PC-9 (cell line): ENCODE results near the gene FAM8A1. TPM values are rescaled to one million over a fixed set of nuclear protein-coding genes. Genes with fewer than 3 reads are reported as not detected.

Experiments used
- BruUV-seq: library from RNA; stranded (reverse); fragments of 400-500 nt; replicated peaks from 2 replicates; lab custom pipeline; 2021; lab: Mats Ljungman, UMichigan
- CTCF ChIA-PET: fragments of 300-600 bp; sonication (Branson Sonifier 250); formaldehyde crosslinking; loops from one replicate; lab custom pipeline; 2022; ENCODE audit warnings: antibody characterized with exemption; lab: Charles Lee
- POLR2A ChIA-PET: fragments of 300-600 bp; sonication (Branson Sonifier 250); formaldehyde crosslinking; loops from one replicate; lab custom pipeline; 2022; ENCODE audit warnings: antibody characterized with exemption; ENCODE audit not compliant: unreplicated experiment; lab: Charles Lee
- DNase-seq, 2 experiments: peaks; one replicate each; pipeline versions ENCODE4 v3.0.0 to v3.0.0-alpha.2; 2015 to 2022; ENCODE audit warnings: mixed read lengths in 1 of 2
- H2AFZ ChIP-seq: fragments of 200-600 bp; sonication (generic); 2 replicates; pipeline ENCODE4 v1.8.1; 2017; ENCODE audit warnings: antibody characterized with exemption
- H3F3A ChIP-seq: fragments of 200-600 bp; sonication (generic); 2 replicates; pipeline ENCODE4 v1.8.1; 2017; ENCODE audit warnings: antibody characterized with exemption, mild to moderate bottlenecking, low read depth; ENCODE audit not compliant: insufficient read depth
- H3K27ac ChIP-seq: fragments of 200-600 bp; sonication (generic); 2 replicates; pipeline ENCODE4 v1.6.1; 2016; ENCODE audit warnings: mixed run types
- H3K27me3 ChIP-seq: fragments of 200-600 bp; sonication (generic); 2 replicates; pipeline ENCODE4 v1.6.1; 2016; ENCODE audit warnings: low read depth, mixed run types; ENCODE audit not compliant: insufficient read depth
- H3K36me3 ChIP-seq: fragments of 200-600 bp; sonication (generic); 2 replicates; pipeline ENCODE4 v1.6.1; 2016; ENCODE audit warnings: low read depth, mixed run types
- H3K4me1 ChIP-seq: fragments of 200-600 bp; sonication (generic); replicated peaks from 2 replicates; pipeline ENCODE4 v1.6.1; 2016; ENCODE audit warnings: mixed run types; ENCODE audit not compliant: insufficient read depth
- H3K4me2 ChIP-seq: fragments of 200-600 bp; sonication (generic); 2 replicates; pipeline ENCODE4 v1.6.1; 2017; ENCODE audit warnings: mixed run types
- H3K4me3 ChIP-seq: fragments of 200-600 bp; sonication (generic); 2 replicates; pipeline ENCODE4 v1.6.1; 2016; ENCODE audit warnings: mixed run types
- H3K79me2 ChIP-seq: fragments of 200-600 bp; sonication (generic); 2 replicates; pipeline ENCODE4 v1.6.1; 2017; ENCODE audit warnings: low read depth, mixed run types
- H3K9me2 ChIP-seq: fragments of 200-600 bp; sonication (generic); 2 replicates; pipeline ENCODE4 v1.8.1; 2017; ENCODE audit warnings: mild to moderate bottlenecking; ENCODE audit not compliant: insufficient read depth
- H3K9me3 ChIP-seq: fragments of 200-600 bp; sonication (generic); 2 replicates; pipeline ENCODE4 v1.8.1; 2016; ENCODE audit warnings: low read depth; ENCODE audit not compliant: insufficient read depth
- H4K20me1 ChIP-seq: fragments of 200-600 bp; sonication (generic); 2 replicates; pipeline ENCODE4 v1.8.1; 2017; ENCODE audit not compliant: insufficient read depth
- EZH2 ChIP-seq: fragments of 200-600 bp; sonication (generic); IDR thresholded peaks from 2 replicates; pipeline ENCODE4 v1.8.0; 2017; ENCODE audit warnings: antibody characterized with exemption, low read depth
- intact Hi-C: fragments of 100-400 bp; cut with micrococcal nuclease; formaldehyde crosslinking; loops from one replicate; pipeline ENCODE4 v1.10.0; 2022; ENCODE audit not compliant: unreplicated experiment
- total RNA-seq: library from RNA; stranded (reverse); gene quantifications from 2 replicates; pipeline ENCODE4 v1.2.3, GENCODE V29; 2021
- TF ChIP-seq, protein P1 (sequence below): fragments of 200-600 bp; sonication (generic); conservative IDR thresholded peaks from 2 replicates; pipeline ENCODE4 v1.6.1; 2017; ENCODE audit warnings: mixed run types, antibody characterized with exemption, mild to moderate bottlenecking, moderate library complexity

Gene FAM8A1
- total RNA-seq, 1 experiment from 2014 or later = 11.9 TPM

DNA sequence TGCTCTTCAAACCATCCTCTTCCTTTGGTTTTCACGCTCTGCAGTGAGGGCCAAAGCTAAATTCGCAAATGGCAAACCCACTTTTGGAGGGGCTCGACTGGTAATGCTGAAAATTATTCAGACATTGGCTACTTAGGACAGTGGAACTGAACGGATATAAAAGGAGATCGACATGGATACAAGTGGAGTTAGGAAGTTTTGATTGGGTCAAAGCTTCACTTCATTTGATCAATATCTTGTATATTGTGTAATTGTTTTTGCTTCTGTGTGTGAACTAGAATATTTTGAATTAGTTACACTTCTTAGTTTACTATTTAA is 1.2 kb downstream of the FAM8A1 start:
- H3K4me1 ChIP-seq = peaks cover 11% of the 10 kb centered on the region; the same call in 1 of the 2 replicates
- no peak for DNase-seq
- intact Hi-C loops = no loop called here
- CTCF ChIA-PET = interaction anchor here (0.7 kb wide), 1 partner anchor 685 kb away, joined by 15 read pairs; no protein-coding TSS in a partner anchor
- no peaks in the 10 kb centered on the region for H3K79me2 ChIP-seq
- POLR2A ChIA-PET = interaction anchor here (0.6 kb wide), 1 partner anchor 208 kb away, joined by 24 read pairs; the partner anchor contains the start of gene CAP2
- no peaks in the 10 kb centered on the region for H3K9me3 ChIP-seq
- H3K36me3 ChIP-seq = no peaks in the 10 kb centered on the region
- H3K9me2 ChIP-seq = no peaks in the 10 kb centered on the region; the same call in 1 of the 2 replicates
- H3F3A ChIP-seq = peaks cover 5% of the 10 kb centered on the region; the same call in 1 of the 2 replicates
- TF ChIP-seq EZH2 = no peak
- H4K20me1 ChIP-seq = no peaks in the 10 kb centered on the region
- BruUV-seq = TSS peak; percentile 49
- H3K27ac ChIP-seq = no peak overlapping the region
- peak overlapping the region; percentile 80 for H3K4me3 ChIP-seq
- no peaks in the 10 kb centered on the region for H3K27me3 ChIP-seq
- H3K4me2 ChIP-seq = peak overlapping the region; percentile 92
- peak overlapping the region; percentile 88 for H2AFZ ChIP-seq

DNA sequence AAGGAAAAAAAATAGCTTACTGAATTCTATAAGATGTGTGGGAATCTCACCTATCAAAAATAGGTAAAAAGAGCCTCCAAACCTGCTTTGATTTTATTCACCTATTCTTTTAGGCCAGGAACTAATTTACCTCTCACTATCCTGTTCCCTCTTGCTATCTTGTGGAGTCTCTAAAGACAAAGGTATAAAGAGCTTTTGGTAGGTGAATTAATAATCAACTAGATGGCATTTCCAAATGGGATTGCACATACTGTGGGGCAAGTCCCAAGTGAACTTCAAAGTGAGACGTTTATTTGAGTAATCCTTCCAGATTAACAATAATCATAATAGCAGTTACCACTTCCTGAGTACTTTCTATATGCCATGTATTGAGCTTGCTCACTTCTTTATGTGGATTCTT is 2.8 kb downstream of the FAM8A1 start:
- CTCF ChIA-PET = interaction anchor here (0.5 to 0.7 kb wide), 3 partner anchors 14 to 678 kb away, joined by 3 to 6 read pairs (median 3); no protein-coding TSS in a partner anchor
- no peaks in the 10 kb centered on the region for H3K9me3 ChIP-seq
- BruUV-seq = no TSS peak
- no peak overlapping the region for H2AFZ ChIP-seq
- no peaks in the 10 kb centered on the region for H4K20me1 ChIP-seq
- H3K27me3 ChIP-seq = no peaks in the 10 kb centered on the region
- H3K79me2 ChIP-seq = no peaks in the 10 kb centered on the region
- TF ChIP-seq, protein P1, sequence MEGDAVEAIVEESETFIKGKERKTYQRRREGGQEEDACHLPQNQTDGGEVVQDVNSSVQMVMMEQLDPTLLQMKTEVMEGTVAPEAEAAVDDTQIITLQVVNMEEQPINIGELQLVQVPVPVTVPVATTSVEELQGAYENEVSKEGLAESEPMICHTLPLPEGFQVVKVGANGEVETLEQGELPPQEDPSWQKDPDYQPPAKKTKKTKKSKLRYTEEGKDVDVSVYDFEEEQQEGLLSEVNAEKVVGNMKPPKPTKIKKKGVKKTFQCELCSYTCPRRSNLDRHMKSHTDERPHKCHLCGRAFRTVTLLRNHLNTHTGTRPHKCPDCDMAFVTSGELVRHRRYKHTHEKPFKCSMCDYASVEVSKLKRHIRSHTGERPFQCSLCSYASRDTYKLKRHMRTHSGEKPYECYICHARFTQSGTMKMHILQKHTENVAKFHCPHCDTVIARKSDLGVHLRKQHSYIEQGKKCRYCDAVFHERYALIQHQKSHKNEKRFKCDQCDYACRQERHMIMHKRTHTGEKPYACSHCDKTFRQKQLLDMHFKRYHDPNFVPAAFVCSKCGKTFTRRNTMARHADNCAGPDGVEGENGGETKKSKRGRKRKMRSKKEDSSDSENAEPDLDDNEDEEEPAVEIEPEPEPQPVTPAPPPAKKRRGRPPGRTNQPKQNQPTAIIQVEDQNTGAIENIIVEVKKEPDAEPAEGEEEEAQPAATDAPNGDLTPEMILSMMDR = no peak
- TF ChIP-seq EZH2 = no peak
- intact Hi-C loops = no loop called here
- no peak for DNase-seq
- peaks cover 10% of the 10 kb centered on the region for H3F3A ChIP-seq
- no peak overlapping the region for H3K4me3 ChIP-seq
- POLR2A ChIA-PET = interaction anchor here (0.6 kb wide), 1 partner anchor 522 kb away, joined by 3 read pairs; no protein-coding TSS in a partner anchor
- no peak overlapping the region for H3K4me2 ChIP-seq
- H3K9me2 ChIP-seq = no peaks in the 10 kb centered on the region
- no peak overlapping the region for H3K27ac ChIP-seq
- no peaks in the 10 kb centered on the region for H3K36me3 ChIP-seq
- H3K4me1 ChIP-seq = peaks cover 11% of the 10 kb centered on the region; the same call in 1 of the 2 replicates

DNA sequence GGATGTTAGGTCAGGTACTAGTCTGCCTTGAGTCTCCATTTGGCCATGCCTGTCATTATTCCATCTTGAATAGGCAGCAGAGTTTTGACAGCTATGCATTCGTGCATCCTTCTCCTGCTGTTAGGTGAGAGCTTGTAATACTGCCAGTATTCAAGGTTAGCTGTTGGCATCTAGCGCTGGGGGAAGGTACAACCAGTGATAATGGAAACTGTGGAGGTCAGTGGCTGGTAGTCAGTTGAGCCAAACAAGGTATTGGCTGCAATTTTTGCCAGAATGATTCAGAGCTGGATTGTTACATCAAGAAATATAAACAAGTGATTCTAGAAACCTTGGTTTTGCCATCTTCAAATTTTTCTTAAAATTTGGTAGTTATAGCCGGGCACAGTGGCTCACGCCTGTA is 6.5 kb downstream of the FAM8A1 start:
- H3K27ac ChIP-seq = no peak overlapping the region
- TF ChIP-seq, protein P1 = no peak
- intact Hi-C loops = no loop called here
- H3K9me3 ChIP-seq = no peaks in the 10 kb centered on the region
- no peak overlapping the region for H3K4me2 ChIP-seq
- DNase-seq = no peak
- ChIA-PET POLR2A (no interaction called here), CTCF (no interaction called here)
- no peaks in the 10 kb centered on the region for H3K9me2 ChIP-seq
- BruUV-seq = no TSS peak
- no peaks in the 10 kb centered on the region for H3K79me2 ChIP-seq
- H3F3A ChIP-seq = peaks cover 26% of the 10 kb centered on the region
- H3K27me3 ChIP-seq = no peaks in the 10 kb centered on the region
- H2AFZ ChIP-seq = no peak overlapping the region
- H3K4me3 ChIP-seq = no peak overlapping the region
- peaks cover 6% of the 10 kb centered on the region; the same call in 1 of the 2 replicates for H3K4me1 ChIP-seq
- no peaks in the 10 kb centered on the region for H4K20me1 ChIP-seq
- H3K36me3 ChIP-seq = no peaks in the 10 kb centered on the region
